ENCODE data around the gene FAM53B.
A peak's percentile ranks its signal among the peaks of the same experiment; 100 is the strongest.

The FAM53B gene

DNA sequence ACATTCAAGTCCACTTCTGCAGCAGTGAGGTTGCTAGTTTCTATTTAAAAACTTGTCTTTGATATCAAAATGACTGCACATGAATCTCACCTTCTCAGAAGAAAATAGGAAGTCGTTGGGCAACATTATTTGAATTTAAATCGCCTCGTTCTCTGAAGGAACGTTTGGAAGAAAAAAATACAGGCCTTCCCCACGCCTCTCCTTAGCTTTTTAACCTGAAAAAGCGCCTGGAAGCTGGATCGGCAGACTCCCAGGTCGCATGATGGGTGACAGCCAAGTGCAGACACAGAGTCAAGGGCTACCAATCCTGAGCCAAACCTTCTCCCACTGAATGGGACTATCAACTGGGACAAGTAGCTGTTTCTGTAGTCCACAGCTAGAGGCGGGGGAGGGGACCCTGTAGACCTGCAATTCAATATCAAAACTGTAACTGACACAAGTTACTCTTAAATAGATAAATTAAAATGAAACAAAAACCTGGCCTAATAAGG, 2.2 kb downstream of the FAM53B start:
- no peak for DNase-seq

DNA sequence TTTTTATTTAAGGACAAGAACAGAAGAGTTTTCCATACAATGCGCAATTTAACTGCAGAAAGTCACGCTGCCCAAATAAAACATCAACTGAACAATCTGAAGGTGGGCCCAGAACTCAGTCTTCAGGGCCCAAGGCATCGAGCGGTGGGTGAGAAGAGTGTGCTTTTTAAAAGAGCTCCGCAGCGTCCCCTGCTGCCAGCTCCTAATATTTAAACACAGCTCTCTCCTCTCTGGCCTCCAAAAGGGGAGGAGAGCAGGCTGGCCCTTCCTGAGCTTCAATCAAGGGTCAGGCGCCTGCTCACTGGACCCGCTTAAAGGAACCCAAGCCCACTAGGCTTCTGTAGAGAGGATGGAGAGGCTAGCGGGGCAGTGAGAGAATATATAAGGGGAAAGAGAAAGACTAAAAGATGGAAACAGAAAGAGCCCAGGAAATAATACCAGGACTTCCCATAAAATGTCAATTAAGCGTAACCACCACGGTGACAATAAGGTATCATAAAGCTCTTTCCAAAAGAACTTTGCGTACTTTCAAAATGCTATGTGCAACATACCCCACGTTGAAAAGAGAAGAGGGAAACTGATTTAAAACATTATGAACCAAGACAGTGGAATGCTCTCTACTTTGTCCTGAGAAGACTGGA, 2.8 kb downstream of the FAM53B start:
- peak; percentile 81 to 83 for DNase-seq

DNA sequence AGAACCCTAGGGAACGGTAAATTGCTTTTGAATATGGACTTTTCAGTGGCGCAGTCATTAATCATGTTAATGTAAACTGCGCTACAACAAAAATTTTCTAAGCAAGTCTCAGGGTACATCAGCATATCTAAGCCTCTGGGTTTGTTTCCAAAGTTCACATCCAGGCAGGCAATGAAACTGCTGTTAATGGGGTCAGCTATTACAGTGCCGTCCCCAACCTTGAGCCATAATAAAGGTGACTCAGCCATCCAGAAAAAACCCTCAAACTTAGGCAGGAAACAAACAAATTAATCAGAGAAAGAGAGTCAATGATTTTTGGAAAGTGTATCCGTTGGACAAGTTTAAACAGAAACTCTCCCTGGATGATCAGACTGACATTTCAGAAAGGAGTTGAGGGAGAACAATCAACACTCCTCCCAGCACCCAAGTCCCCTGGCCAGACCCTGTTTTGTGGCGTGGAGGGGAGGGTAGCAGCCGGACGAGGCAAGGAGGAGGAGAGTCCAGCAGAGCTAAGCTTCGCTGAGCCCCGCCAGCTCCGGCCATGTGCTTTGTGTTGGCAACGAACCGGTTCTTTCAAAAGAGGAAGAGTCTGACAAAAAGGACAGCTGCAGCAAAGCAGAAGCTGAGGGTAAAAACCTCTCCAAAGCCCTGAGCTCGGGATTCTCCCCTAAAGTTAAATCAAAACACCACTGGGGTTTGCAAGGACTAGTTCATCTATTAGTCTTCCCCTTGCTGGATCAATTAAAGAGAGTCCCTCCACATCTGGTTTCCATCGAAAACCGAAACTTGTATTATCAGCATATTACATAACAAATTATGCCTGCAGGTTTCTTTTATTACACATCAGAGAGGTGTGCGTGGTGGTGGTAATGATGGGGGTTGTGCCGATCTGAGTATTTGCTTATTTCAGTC, 3.6 kb downstream of the FAM53B start:
- no peak for DNase-seq

DNA sequence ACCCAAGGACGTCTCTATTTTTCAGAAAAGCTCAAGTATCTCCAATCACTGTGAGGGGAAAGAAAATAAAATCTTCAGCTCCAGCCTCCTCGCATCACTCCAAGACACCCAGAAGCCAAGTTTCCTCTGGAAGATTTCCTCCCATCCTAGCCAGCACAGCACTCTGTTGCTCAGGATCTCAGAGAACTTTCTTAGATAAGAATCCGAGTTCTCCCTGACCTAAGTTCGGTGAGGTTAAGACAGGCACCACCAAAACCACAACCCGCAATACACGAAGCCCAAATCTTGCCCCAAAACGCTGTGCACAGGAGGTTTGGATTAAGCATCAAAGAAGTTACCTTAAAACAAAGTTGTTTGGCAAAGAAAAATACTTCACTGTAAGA, 4.2 kb downstream of the FAM53B start:
- no peak for DNase-seq

DNA sequence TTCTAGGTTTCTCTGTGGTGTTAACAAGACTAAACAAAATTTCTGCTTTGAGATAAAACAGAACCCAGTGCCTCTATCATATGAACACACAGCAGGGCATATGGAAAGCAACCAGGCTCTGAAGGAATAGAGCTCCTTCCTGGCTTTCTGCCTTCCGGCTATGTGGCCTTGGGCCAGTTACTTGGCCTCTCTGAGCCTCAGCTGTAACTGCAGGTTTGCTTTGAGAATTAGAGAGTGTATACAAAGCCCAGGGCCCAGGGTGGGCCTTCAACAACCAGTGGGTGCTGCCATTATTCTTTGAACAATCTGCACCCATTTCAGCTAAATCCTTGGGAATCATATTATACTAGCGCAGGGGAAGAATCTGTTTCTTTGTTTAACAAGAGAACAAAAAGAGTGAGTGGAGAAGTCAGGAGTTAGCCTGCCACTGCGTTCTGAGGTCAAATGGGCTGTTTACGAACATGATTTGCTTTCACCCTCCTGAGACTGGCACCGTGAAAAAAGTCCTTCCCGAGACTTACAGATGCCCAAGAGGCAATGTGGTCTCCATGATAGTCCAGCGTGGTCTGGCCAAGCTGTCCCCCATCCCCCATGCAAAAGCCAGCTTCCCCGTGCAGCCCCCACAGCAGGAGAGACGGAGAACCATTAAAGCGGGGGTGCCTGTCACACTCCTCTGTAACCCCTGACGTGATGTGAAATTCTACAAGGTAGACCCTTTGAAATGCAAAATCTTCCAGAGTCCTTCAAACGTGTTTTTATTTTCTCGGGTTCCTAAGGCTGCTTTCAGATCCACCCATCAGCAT, 4.9 kb downstream of the FAM53B start:
- DNase-seq: no peak

DNA sequence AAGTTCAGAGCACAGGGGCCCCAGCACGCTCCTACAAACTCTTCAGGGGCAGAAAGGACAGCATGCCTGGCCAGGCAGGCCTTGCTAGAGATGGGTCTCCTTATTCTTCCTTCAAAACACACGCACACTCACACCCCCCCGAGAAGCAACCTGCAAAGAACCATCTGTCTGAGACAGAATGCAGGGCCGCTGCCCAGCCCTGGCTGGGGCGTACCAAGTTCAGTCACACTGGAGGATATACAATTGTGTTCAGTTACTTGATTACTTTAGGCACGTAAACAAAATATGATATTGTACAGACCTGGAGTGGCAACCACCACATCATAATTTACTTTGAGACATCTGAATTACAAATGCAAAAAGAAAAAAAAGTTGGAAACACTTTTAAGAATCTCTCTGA, 5.7 kb downstream of the FAM53B start:
- no peak for DNase-seq

DNA sequence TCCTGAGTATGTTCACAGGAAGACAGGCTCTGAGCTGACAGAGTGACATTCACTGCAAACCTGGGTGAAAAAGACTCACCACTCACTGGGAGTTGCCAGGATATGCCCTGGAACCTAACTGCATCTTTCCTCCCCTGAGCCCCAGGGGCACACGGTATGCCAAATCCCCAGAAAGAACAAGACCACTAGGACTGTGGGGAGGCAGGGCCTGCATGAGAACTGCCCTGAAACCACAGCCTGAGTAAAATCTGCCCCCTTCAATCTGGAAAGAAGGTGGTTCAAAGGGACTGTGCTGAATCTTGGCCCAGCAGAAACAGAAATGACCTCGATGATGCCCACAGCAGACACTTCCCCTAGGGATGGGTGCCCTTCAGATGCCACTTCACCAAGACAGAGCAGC, 6.5 kb downstream of the FAM53B start:
- no peak for DNase-seq

DNA sequence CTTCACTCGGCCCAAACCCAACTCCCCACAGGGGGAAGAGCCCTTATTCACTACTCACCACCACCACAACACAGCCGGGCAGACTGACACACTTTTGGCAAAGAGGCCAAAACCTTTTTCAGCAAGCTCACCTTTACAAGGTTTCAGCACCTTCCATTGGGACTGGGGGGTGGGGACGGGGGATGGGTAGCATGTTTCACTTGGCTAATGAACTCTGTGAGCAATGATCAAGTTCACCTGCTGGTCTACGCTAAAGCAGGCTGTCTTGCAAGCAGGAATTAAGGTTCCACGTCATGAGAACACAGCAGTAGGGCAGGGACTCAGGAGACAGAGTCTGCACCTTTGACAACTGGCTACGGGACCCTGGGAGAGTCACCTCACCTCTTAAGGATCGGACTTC, 7.0 kb downstream of the FAM53B start:
- no peak for DNase-seq

DNA sequence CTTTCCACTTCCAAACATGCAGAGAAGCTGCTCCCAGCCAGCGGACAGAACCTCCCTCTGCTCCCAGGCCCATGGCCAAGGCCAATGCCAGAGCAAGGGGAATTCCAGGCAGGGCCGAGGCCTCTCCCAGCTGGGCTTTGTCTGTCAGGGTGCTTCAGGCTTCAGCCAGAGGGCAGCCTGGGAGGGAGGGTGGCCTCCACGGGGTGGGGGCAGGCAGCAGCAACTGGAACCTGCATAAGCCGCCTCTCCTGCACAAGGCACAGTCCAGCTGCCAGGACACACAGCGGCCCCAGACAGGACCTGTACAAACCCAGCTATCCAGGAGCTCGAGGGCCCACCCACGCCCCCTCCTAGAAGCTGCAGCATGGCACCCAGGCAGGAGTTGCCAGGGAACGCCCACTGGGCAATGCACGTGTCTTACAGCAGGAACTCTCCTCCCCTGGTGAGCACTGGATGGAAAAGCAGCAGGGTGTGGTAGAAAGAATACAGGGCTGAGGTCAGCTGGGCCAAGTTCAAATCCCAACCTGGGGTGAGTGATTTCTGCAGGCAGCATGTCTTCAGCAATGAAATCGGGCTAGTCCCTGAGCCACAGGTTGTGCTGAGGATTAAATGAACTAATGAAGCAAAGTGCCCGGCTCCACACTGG, 7.6 kb downstream of the FAM53B start:
- DNase-seq: no peak

DNA sequence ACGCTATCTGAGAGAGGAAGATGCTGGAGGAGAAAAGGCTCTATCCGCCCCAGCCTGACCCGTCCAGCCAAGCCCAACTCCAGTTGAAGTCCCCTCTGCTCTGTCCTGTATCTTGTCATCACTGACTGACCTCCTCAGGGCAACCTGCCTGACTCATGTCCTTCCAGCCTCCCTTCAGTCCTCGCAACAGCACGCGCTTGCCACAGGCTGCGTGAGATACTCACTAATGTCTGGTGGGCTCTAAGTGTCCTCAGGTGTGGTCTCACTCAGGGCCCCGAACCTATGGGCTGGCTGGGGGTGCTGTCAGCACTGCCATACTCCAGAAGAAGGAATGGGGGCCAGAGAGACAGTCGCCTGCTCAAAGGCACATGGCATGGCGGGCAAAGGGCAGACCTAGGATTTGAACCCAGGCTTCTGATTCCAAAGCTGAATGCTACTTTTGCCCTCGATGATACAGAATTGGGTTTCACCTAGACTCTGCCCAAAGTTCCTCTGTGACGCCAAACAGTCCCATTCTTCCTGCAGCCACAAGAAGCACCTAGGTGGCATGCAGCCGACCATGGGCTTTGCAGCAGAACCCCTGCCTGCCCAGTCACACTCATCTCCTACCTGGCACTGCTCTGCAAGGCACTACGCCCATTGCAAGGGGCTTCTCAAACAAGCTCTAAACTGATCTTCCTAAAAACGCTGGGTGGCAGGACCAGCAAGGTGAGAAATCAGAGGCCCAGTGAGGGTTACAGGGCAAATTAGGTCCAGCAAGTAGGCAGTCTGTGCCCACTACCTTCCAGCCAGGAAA, 8.5 kb downstream of the FAM53B start:
- peak in 1 of 2 donors; percentile 14 for DNase-seq

DNA sequence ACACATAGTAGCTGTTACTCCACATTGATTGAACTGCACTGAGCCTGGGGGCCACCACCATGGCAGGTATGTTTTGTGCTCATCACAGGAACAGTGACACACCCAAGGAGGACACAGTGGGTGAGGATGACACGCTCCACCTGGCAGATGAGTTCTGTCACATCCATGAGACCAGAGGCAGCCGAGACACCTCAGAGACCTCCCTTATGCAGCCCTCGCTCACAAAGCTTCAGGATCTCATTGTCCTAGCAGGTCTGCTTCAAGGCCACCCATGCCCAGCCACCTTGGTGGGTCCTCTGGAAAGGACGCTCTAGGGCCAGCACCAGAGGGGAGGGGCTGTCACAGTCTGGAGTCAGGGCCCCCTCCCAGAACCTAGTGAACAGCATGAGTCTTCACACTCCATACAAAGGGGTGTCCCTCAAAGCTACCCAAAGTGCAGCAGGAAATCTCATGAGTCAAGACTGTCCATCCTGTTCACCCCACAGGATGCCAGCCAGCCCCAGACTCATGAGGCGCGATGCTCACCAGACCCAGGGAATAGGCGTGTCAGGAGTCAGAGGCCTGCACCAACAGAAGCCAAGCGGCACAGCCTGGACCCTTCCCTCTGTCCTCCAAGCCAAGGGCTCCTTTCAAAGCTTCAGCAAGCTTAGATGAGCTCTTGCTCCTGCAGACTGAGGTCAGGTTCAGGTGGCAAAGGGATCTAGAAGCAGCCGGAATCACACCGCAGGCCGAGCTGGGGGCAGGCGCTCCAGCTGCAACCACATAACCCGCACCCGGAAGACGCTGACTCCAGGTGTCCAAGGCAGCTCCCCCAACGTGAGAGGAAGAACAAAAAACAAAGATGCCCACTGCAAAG, 9.6 kb downstream of the FAM53B start:
- DNase-seq: peak in 1 of 2 donors; percentile 33

DNA sequence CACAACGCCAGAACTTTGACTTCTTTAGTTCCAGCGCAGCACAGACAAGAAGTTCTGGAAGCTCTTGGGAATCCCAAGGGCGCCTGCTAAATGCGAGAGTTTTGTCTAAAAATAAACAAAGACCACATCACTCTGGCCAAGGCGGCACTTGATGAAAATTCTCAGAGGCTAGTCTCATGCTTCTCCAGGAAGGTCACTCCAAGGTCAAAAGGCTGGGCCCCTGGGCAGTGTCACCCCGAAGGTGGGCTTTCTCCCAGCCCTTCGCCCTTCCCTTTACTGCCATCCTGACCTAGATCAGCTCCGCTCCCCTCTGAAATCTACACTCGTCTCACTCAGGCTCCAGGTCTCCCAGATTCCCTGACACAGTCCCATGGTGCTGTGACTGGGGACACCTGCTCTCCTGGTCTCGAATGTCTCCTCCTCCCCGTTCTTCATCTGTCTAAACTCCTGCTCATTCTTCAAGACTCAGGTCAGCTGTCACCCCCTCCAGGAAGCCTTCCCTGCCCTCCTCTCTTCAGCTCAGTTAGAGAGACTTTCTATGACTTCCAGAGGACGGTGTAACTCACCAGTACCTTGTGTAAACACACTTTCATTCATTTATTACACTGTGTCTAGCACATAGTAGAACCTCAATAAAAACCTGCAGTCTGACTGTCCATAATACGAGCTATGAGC, 10.5 kb downstream of the FAM53B start:
- DNase-seq: peak in 1 of 2 donors; percentile 16

DNA sequence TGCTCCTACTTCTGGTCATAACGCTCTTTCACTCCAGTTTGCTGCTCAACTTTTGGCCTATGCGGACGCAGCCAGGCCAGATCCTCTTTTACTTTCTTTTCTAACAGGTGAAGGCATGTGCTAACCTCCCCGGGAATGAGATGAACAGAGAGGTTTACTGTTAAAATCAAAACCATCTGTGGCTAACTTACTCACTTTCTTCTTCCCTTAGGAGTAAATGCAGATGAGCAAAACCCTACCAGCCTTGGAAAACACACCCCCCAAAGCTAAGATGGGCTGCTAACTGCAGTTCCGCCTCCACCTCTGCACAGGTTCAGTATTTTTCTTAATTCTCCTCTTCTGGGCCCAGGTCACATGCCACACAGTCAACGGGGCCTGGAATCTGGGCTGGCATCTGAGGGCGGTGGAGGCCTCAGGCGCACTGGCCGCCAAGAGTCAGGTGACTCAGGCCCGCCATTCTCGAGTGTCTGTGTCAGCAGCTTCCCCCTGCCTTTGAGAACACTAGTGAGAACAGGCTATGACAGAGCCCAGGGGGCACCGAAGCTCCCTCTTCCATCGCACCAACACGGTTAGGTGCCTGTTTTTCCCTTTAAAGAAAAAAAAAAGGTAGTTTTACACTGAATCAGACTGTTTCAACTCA, 11.1 kb downstream of the FAM53B start:
- peak; percentile 73 for DNase-seq

DNA sequence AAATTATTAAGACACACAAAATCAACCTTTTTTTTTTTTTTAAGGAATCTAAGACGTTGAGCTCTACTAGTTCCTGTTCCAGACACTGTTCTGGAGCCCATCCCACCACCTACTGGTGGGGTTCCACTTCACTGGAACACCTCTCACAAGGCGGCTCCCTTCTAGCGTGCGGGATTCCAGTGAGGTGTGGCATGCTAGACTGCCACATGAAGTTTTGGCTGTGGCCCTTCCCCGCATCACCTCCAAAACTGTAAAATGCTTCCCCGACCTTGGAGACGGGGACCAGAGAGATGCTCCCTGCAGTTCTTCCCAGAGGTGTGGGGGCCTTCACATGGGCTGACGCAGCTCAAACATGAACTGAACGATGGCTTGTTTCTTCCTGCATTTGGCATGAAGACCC, 12.6 kb downstream of the FAM53B start:
- DNase-seq: no peak

DNA sequence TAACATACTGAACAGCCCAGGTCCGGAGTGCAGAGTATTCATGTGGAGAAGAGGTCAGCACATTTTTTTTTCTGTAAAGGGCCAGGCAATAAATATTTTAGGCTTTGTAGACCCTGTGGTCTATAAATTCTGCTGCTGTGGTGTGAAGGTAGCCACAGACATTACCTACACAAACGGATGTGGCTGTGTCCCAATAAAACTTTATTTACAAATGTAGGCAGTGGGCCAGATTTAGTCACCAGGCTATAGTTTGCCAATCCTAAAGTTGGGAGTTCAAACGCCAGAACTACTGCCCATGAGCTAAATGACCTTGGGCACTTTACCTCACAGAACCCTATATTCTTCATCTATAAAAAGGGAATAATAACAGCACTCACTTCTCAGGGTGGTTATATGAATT, 13.4 kb downstream of the FAM53B start:
- no peak for DNase-seq

DNA sequence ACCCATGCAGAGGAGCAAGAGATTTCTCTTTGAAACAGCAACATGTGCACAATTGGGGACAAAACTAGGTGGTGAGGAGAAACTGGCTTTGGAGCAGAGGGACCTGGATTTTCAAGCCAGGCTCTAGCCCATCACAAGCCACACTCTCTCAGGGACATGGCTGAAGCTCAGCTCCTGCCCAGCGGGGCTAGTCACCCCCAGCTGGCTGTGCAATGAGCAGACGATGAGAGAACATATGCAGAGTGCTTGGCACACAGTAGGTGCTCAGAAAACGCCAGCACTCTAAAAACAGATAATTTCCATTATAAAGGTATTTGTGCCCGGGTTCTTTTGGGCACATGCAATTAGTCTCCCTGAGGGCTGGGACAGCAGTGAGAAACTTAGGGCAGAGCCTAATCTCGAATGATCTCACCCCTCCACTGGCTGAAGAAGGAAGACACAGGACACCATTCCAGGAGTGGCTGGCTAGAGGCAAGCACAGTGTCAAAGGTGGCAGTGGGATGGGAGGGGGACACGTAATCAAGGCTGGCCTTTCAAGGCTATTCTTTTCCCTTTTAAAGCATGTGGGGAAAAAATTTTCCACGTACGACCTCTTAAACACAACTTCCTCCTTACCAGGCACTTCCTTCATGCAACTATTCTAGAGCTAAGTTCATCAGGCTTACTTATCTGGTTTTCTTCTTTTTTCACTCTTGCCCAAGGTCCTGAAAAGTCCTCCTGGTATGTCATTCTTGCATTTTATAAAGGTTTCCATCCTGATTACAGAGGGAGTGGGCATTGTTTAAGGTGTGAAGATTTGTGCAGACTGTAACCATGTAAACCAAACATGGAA, 15.1 kb downstream of the FAM53B start:
- DNase-seq: no peak

DNA sequence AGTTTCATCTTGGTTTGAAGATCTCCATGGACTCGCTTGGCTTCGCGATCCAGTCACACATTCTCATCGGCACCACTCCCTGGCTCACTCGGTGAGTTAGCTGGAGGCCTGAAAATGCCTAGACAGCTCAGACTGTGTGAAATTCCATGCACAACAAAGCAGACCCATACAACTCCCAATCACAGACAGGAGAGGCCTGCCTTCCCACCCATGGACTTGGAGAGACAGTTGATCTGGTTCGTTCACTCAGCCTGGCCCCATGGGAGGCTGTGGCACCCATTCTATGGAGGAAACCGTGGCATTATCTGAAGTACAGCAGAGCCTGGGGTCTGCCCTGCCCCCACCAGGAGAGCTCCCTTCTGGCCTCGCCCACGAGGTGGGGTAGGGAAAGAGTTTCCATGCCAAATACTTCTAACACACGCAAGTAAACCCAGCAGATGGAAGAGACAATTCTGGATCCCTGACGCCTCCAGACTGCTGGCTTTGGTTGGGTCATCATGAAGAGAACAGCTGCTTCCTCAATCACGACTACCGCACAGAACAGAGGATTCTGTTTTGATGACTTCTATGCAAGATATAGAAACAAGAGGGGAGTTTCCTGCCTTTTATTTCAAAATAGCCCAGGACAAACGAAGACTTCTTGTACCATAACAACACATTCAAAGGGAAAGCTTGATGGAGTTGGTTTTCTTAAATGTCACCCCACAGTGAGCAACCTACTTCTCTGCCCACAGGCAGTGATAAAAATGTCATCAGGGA, 15.9 kb downstream of the FAM53B start:
- no peak for DNase-seq

DNA sequence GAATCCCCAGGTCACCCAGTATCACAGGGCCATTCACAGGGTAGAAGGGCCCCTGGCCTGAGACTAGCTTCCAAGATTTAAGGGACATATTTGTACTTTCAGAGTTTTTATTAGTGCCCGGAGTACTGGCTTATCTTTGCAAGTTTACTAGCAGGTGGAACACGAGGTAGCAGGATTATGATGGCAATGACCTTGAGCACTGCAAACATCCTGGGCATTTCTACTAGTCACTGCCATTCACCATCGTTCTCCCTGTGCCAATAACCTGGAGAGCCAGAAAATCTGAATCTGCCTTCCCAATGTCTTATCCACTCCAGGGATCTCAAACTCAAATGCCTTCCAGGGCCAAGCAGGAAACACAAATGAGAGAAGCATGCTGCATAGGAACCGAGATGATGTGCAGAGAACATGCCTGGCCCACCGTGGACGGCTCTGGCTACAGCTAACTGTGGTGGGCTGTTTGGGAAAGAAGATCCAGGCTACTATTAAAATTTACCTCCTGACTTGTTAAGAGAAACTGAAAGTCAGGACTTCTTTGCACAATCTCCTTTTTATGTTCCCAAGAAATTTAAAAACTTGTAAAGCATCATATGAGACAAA, 16.7 kb downstream of the FAM53B start:
- no peak for DNase-seq

Data from stimulated activated CD4-positive, alpha-beta T cell treated with anti-CD3 and anti-CD28 coated beads, Interleukin-2, amount 100 ng/mL, for 24 hours (primary cell).